GM12892 (cell line): ENCODE measurements around the gene HRAS.

Experiments
- POLR2A ChIP-seq: IDR thresholded peaks from 2 replicates; pipeline ENCODE4 v1.6.1; 2011; ENCODE audit warnings: low read depth, low read length, control low read depth
- POLR2AphosphoS5 ChIP-seq: IDR thresholded peaks from 2 replicates; pipeline ENCODE4 v1.6.1; 2011; ENCODE audit warnings: low read depth, low read length, control low read depth

DNA sequence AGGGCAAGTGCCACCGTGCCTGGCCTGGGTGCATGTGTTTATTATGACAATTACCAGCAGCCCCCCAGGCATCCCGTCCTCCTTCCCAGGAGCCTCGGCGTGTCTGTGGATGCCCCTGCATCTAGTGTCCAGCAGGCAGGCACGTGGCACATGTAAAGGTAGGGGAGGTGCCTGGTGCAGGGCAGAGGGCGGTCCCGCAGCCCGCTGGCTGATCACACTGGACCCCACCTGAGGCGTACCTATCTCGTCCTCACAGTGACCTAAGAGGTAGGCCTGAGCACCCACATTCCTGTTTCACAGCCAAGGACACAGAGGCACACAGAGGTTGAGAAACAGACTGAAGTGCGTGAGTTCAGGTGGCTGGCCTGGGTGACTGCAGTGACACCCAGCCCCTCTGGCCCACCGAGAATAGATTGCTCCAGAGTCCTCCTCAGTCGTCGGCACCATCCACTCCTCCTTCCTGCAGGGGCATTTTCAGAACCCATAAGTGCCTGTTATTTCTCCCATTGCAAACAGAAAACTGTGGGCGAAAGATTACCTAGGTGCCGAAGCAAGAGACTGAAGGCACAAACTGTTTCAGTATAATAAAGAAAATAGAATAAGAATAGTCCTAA lies 37.9 kb upstream of the HRAS start:
- TF ChIP-seq POLR2A: no peak
- TF ChIP-seq POLR2AphosphoS5: no peak
